Upper lobe of right lung (tissue), 1 donor: Measurements from ENCODE around the gene NFKBIZ. TPM values are rescaled to one million over a fixed set of nuclear protein-coding genes. Genes with fewer than 3 reads are reported as not detected.

Source experiments
- ATAC-seq: fragments of 200-7000 bp; cut with Tn5 transposase; one replicate; pipeline ENCODE4 v1.9.1; 2020; ENCODE audit warnings: mild to moderate bottlenecking, moderate library complexity
- DNase-seq: peaks from one replicate; pipeline ENCODE4 v3.0.0-alpha.2; 2020
- H3K27ac ChIP-seq: fragments of 200-600 bp; one replicate; pipeline ENCODE4 v1.8.0; 2022
- H3K27me3 ChIP-seq: fragments of 200-600 bp; one replicate; pipeline ENCODE4 v1.8.0; 2022; ENCODE audit warnings: mild to moderate bottlenecking
- H3K36me3 ChIP-seq: fragments of 200-600 bp; one replicate; pipeline ENCODE4 v1.8.0; 2022
- H3K4me1 ChIP-seq: fragments of 200-600 bp; one replicate; pipeline ENCODE4 v1.8.0; 2022
- H3K4me3 ChIP-seq: fragments of 200-600 bp; one replicate; pipeline ENCODE4 v1.8.0; 2022; ENCODE audit warnings: mild to moderate bottlenecking
- H3K9me3 ChIP-seq: fragments of 200-600 bp; one replicate; pipeline ENCODE4 v1.8.0; 2022
- CTCF ChIP-seq: fragments of 200-600 bp; IDR thresholded peaks from one replicate; pipeline ENCODE4 v1.8.0; 2022; ENCODE audit warnings: antibody characterized with exemption
- intact Hi-C: fragments of 100-400 bp; cut with DNase I; formaldehyde crosslinking; loops from one replicate; pipeline ENCODE4 v1.11.0; 2022
- total RNA-seq: library from RNA; stranded (reverse); fragmentation: NEBNext Ultra II Directional; extraction: Animal tissue kit (Norgen Biotek cat#: 25700); gene quantifications from one replicate; pipeline ENCODE4 v1.2.1, GENCODE V29; 2021
- donor health status: DM: no; HTN: yes; CAD: no; lungs with severe emphysema.

NFKBIZ gene
- total RNA-seq, 1 donor from 2014 or later: 87.7 TPM

GRCh38 chr3:101898039-101898438 is 48.7 kb downstream of the NFKBIZ start:
- intact Hi-C loops: no loop called here
- no peak for TF ChIP-seq CTCF
- Histone ChIP-seq H3K36me3 (no peaks in the 10 kb centered on the region), H3K27me3 (no peaks in the 10 kb centered on the region), H3K4me1 (no peaks in the 10 kb centered on the region), H3K4me3 (no peak overlapping the region), H3K9me3 (no peaks in the 10 kb centered on the region), H3K27ac (no peak overlapping the region)
- DNase-seq (no peak), ATAC-seq (no peak)

- Histone ChIP-seq H3K9me3 (no peaks in the 10 kb centered on the region), H3K4me3 (no peak overlapping the region), H3K4me1 (no peaks in the 10 kb centered on the region), H3K36me3 (no peaks in the 10 kb centered on the region), H3K27ac (no peak overlapping the region), H3K27me3 (no peaks in the 10 kb centered on the region)
- DNase-seq (no peak), ATAC-seq (peak; percentile 79)
- intact Hi-C loops: no loop called here
- no peak for TF ChIP-seq CTCF
Observed at GRCh38 chr3:101898752-101899169, 49.4 kb downstream of the NFKBIZ start.

- no peaks in the 10 kb centered on the region for H3K27me3 ChIP-seq
- no peaks in the 10 kb centered on the region for H3K4me1 ChIP-seq
- DNase-seq (no peak), ATAC-seq (no peak)
- H3K9me3 ChIP-seq: no peaks in the 10 kb centered on the region
- intact Hi-C loops: no loop called here
- no peak for TF ChIP-seq CTCF
- H3K4me3 ChIP-seq: no peak overlapping the region
- no peaks in the 10 kb centered on the region for H3K36me3 ChIP-seq
- H3K27ac ChIP-seq: no peak overlapping the region
Observed at GRCh38 chr3:101900316-101900715, 51.0 kb downstream of the NFKBIZ start.

GRCh38 chr3:101900736-101901135 is 51.4 kb downstream of the NFKBIZ start:
- Histone ChIP-seq H3K27me3 (no peaks in the 10 kb centered on the region), H3K27ac (no peak overlapping the region), H3K4me1 (no peaks in the 10 kb centered on the region), H3K36me3 (no peaks in the 10 kb centered on the region), H3K4me3 (no peak overlapping the region), H3K9me3 (peaks cover under 1% of the 10 kb centered on the region)
- intact Hi-C loops: no loop called here
- ATAC-seq (no peak), DNase-seq (no peak)
- TF ChIP-seq CTCF: no peak

- DNase-seq: no peak
Observed at GRCh38 chr3:101902041-101902440, 52.7 kb downstream of the NFKBIZ start.

More at GRCh38 chr3:101902041-101902440, 52.7 kb downstream of the NFKBIZ start:
- H3K4me1 ChIP-seq: no peaks in the 10 kb centered on the region
- intact Hi-C loops: no loop called here
- no peaks in the 10 kb centered on the region for H3K36me3 ChIP-seq
- peak; percentile 41 for ATAC-seq
- no peak for TF ChIP-seq CTCF
- no peak overlapping the region for H3K4me3 ChIP-seq
- peaks cover 3% of the 10 kb centered on the region for H3K9me3 ChIP-seq
- no peak overlapping the region for H3K27ac ChIP-seq
- H3K27me3 ChIP-seq: no peaks in the 10 kb centered on the region
